Upper lobe of right lung (tissue), 1 donor: Measurements from ENCODE around the gene MS4A1. TPM values are rescaled to one million over a fixed set of nuclear protein-coding genes. Genes with fewer than 3 reads are reported as not detected.

Source experiments
- ATAC-seq: fragments of 200-7000 bp; cut with Tn5 transposase; one replicate; pipeline ENCODE4 v1.9.1; 2020; ENCODE audit warnings: mild to moderate bottlenecking, moderate library complexity
- DNase-seq: peaks from one replicate; pipeline ENCODE4 v3.0.0-alpha.2; 2020
- H3K27ac ChIP-seq: fragments of 200-600 bp; one replicate; pipeline ENCODE4 v1.8.0; 2022
- H3K27me3 ChIP-seq: fragments of 200-600 bp; one replicate; pipeline ENCODE4 v1.8.0; 2022; ENCODE audit warnings: mild to moderate bottlenecking
- H3K36me3 ChIP-seq: fragments of 200-600 bp; one replicate; pipeline ENCODE4 v1.8.0; 2022
- H3K4me1 ChIP-seq: fragments of 200-600 bp; one replicate; pipeline ENCODE4 v1.8.0; 2022
- H3K4me3 ChIP-seq: fragments of 200-600 bp; one replicate; pipeline ENCODE4 v1.8.0; 2022; ENCODE audit warnings: mild to moderate bottlenecking
- H3K9me3 ChIP-seq: fragments of 200-600 bp; one replicate; pipeline ENCODE4 v1.8.0; 2022
- intact Hi-C: fragments of 100-400 bp; cut with DNase I; formaldehyde crosslinking; loops from one replicate; pipeline ENCODE4 v1.11.0; 2022
- total RNA-seq: library from RNA; stranded (reverse); fragmentation: NEBNext Ultra II Directional; extraction: Animal tissue kit (Norgen Biotek cat#: 25700); gene quantifications from one replicate; pipeline ENCODE4 v1.2.1, GENCODE V29; 2021
- TF ChIP-seq, protein P1 (sequence below): fragments of 200-600 bp; IDR thresholded peaks from one replicate; pipeline ENCODE4 v1.8.0; 2022; ENCODE audit warnings: antibody characterized with exemption
- donor health status: DM: no; HTN: yes; CAD: no; lungs with severe emphysema.

MS4A1 gene
- total RNA-seq, 1 donor from 2014 or later, result 1.3 TPM

- Histone ChIP-seq H3K27me3 (peaks cover 4% of the 10 kb centered on the region), H3K27ac (no peak overlapping the region), H3K9me3 (no peaks in the 10 kb centered on the region), H3K36me3 (no peaks in the 10 kb centered on the region), H3K4me1 (no peaks in the 10 kb centered on the region), H3K4me3 (no peak overlapping the region)
- ATAC-seq, result no peak
- intact Hi-C loops, result no loop called here
- TF ChIP-seq, protein P1, sequence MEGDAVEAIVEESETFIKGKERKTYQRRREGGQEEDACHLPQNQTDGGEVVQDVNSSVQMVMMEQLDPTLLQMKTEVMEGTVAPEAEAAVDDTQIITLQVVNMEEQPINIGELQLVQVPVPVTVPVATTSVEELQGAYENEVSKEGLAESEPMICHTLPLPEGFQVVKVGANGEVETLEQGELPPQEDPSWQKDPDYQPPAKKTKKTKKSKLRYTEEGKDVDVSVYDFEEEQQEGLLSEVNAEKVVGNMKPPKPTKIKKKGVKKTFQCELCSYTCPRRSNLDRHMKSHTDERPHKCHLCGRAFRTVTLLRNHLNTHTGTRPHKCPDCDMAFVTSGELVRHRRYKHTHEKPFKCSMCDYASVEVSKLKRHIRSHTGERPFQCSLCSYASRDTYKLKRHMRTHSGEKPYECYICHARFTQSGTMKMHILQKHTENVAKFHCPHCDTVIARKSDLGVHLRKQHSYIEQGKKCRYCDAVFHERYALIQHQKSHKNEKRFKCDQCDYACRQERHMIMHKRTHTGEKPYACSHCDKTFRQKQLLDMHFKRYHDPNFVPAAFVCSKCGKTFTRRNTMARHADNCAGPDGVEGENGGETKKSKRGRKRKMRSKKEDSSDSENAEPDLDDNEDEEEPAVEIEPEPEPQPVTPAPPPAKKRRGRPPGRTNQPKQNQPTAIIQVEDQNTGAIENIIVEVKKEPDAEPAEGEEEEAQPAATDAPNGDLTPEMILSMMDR, result no peak
- no peak for DNase-seq
These were observed 58.1 kb downstream of the MS4A1 start for GRCh38 chr11:60513496-60514460.

DNA sequence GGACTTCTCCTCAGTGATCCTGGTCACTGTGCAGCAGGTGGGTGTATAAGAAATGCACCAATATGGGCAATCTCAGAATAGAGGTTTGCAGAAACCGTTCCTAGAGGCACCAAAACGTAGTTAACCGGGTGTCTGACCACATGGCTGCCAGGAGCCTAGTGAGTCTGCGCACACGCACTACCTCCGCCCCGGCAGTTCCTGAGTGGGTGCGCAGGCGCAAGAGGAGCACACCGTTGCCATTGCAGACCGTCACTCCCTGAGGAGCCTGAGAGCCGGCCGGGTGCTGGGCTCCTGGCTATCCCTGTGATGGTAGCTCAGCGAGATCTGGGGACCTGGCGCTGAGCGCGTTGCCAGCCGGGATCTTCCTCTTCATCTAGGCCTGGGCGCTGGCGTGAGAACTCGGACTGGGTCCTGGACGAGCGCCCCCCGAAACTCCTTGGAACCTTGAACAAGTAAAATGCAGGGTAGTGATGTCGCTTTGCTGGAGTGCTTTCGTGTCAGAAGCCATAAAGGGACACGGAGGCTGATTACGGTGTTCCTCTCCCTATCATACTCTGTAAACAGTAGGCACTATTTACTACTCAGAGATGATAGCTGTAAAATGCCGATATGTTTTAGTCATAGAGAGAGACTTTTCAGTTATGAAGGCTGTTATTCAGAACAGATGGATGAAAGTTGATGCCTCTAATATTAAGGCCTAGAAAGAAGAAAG is 59.7 kb downstream of the MS4A1 start, which contains the start of gene MS4A13:
Gene MS4A13 (plus strand): TSS at position 249 of the 712 bp plus-strand sequence. CDS start 2,692 bp downstream, outside the sequence.
- intact Hi-C loops, result no loop called here
- Histone ChIP-seq H3K36me3 (no peaks in the 10 kb centered on the region), H3K27me3 (peaks cover 4% of the 10 kb centered on the region), H3K4me1 (no peaks in the 10 kb centered on the region), H3K27ac (no peak within 1 kb of the TSS), H3K4me3 (no peak within 1 kb of the TSS), H3K9me3 (no peaks in the 10 kb centered on the region)
- TF ChIP-seq, protein P1, result no peak
- ATAC-seq (no peak), DNase-seq (no peak)

Other genes starting within 250 kb of the MS4A1 start
- gene MS4A4E, start 212.7 kb upstream of the MS4A1 start, total RNA-seq, result 3.0 TPM
- gene MS4A4A, start 175.2 kb upstream of the MS4A1 start, total RNA-seq, result 53.9 TPM
- gene MS4A6E, start 128.6 kb upstream of the MS4A1 start, total RNA-seq, result not detected
- 184 TPM for gene MS4A7, start 77.3 kb upstream of the MS4A1 start, total RNA-seq
- 10.3 TPM for gene MS4A14, start 59.4 kb upstream of the MS4A1 start, total RNA-seq
- not detected for gene MS4A5, start 26.3 kb upstream of the MS4A1 start, total RNA-seq
- gene MS4A12, start 36.9 kb downstream of the MS4A1 start, total RNA-seq, result not detected
- not detected for gene MS4A13, start 59.5 kb downstream of the MS4A1 start, total RNA-seq
- not detected for gene MS4A8, start 243.8 kb downstream of the MS4A1 start, total RNA-seq